Activated T-helper 1 cell treated with Interleukin-2 at 50 U/mL for 16 hours (primary cell): ENCODE measurements around the gene CD300A.

Source experiments
- DNase-seq: peaks from one replicate; pipeline ENCODE4 v3.0.0-alpha.2; 2020; ENCODE audit warnings: low read depth

Gene CD300A

GRCh38 chr17:74439691-74440567 is 26.5 kb upstream of the CD300A start:
- DNase-seq = no peak

- no peak for DNase-seq
Observed at GRCh38 chr17:74441537-74441936, 24.9 kb upstream of the CD300A start.

- DNase-seq = no peak
Observed at GRCh38 chr17:74442291-74442669, 24.2 kb upstream of the CD300A start.

- no peak for DNase-seq
Observed at GRCh38 chr17:74442670-74443515, 23.5 kb upstream of the CD300A start.

- DNase-seq = no peak
Observed at GRCh38 chr17:74443516-74444296, 22.7 kb upstream of the CD300A start.

GRCh38 chr17:74444406-74444805 is 22.0 kb upstream of the CD300A start:
- DNase-seq = no peak

GRCh38 chr17:74445158-74445557 is 21.3 kb upstream of the CD300A start:
- DNase-seq = no peak

- DNase-seq = no peak
Observed at GRCh38 chr17:74446551-74447500, 19.6 kb upstream of the CD300A start.

GRCh38 chr17:74447628-74448159 is 18.7 kb upstream of the CD300A start:
- no peak for DNase-seq

- DNase-seq = no peak
Observed at GRCh38 chr17:74448756-74449155, 17.7 kb upstream of the CD300A start.

- no peak for DNase-seq
Observed at GRCh38 chr17:74449306-74449705, 17.1 kb upstream of the CD300A start.

GRCh38 chr17:74449773-74450172 is 16.7 kb upstream of the CD300A start:
- no peak for DNase-seq

- no peak for DNase-seq
Observed at GRCh38 chr17:74450231-74450630, 16.2 kb upstream of the CD300A start.

GRCh38 chr17:74450925-74451403 is 15.5 kb upstream of the CD300A start:
- no peak for DNase-seq

- no peak for DNase-seq
Observed at GRCh38 chr17:74451557-74451956, 14.9 kb upstream of the CD300A start.

- no peak for DNase-seq
Observed at GRCh38 chr17:74452033-74452840, 14.2 kb upstream of the CD300A start.

- no peak for DNase-seq
Observed at GRCh38 chr17:74452841-74453661, 13.4 kb upstream of the CD300A start.

GRCh38 chr17:74453665-74454196 is 12.7 kb upstream of the CD300A start:
- DNase-seq = peak; percentile 50
